Measurements from ENCODE around the gene KDM6A.
A peak's percentile ranks its signal among the peaks of the same experiment; 100 is the strongest.

The KDM6A gene

GRCh38 chrX:44871931-44872820, 812 bp upstream of the KDM6A start:
- Histone ChIP-seq H4K20me1 (ENCODE audit: insufficient read depth, low read length) (no peaks in the 10 kb centered on the region), H3K4me2 (ENCODE audit: low read length) (peak overlapping the region; percentile 68), H3K9ac (ENCODE audit: low read length) (peak overlapping the region; percentile 88), H3K4me3 (ENCODE audit: low read depth, low read length, poor library complexity, severe bottlenecking) (peak overlapping the region; percentile 89), H2AFZ (ENCODE audit: low read length) (no peak overlapping the region), H3K4me1 (ENCODE audit: insufficient read depth, low read length, severe bottlenecking) (peaks cover 18% of the 10 kb centered on the region), H3K9me3 (ENCODE audit: low read length) (no peaks in the 10 kb centered on the region), H3K36me3 (ENCODE audit: insufficient read depth, low read length) (peaks cover 11% of the 10 kb centered on the region), H3K79me2 (ENCODE audit: insufficient read depth, low read length) (peaks cover 40% of the 10 kb centered on the region), H3K9me2 (ENCODE audit: low read depth, low read length) (no peaks in the 10 kb centered on the region), H3K27me3 (ENCODE audit: insufficient read depth, low read length) (no peaks in the 10 kb centered on the region), H3F3A (ENCODE audit: insufficient read depth, low read length) (no peaks in the 10 kb centered on the region), H3K27ac (ENCODE audit: low read depth, low read length, poor library complexity, severe bottlenecking) (peak overlapping the region; percentile 77)
- TF ChIP-seq EZH2 (IDR thresholded peaks at IDR 0.05; ENCODE audit: borderline replicate concordance, low read length) (no peak), CTCF (IDR thresholded peaks at IDR 0.05; ENCODE audit: low read length) (no peak)

- Histone ChIP-seq H3K27ac (ENCODE audit: low read depth, low read length, poor library complexity, severe bottlenecking) (peak overlapping the region; percentile 81), H3K9me2 (ENCODE audit: low read depth, low read length) (no peaks in the 10 kb centered on the region), H3K79me2 (ENCODE audit: insufficient read depth, low read length) (peaks cover 55% of the 10 kb centered on the region), H3K4me2 (ENCODE audit: low read length) (peak overlapping the region; percentile 89), H3K9ac (ENCODE audit: low read length) (peak overlapping the region; percentile 91), H2AFZ (ENCODE audit: low read length) (no peak overlapping the region), H4K20me1 (ENCODE audit: insufficient read depth, low read length) (no peaks in the 10 kb centered on the region), H3F3A (ENCODE audit: insufficient read depth, low read length) (no peaks in the 10 kb centered on the region), H3K9me3 (ENCODE audit: low read length) (no peaks in the 10 kb centered on the region), H3K4me1 (ENCODE audit: insufficient read depth, low read length, severe bottlenecking) (peaks cover 18% of the 10 kb centered on the region), H3K27me3 (ENCODE audit: insufficient read depth, low read length) (no peaks in the 10 kb centered on the region), H3K4me3 (ENCODE audit: low read depth, low read length, poor library complexity, severe bottlenecking) (peak overlapping the region; percentile 89), H3K36me3 (ENCODE audit: insufficient read depth, low read length) (peaks cover 13% of the 10 kb centered on the region)
- TF ChIP-seq CTCF (IDR thresholded peaks at IDR 0.05; ENCODE audit: low read length): no peak
- no peak for TF ChIP-seq EZH2 (IDR thresholded peaks at IDR 0.05; ENCODE audit: borderline replicate concordance, low read length)
Measured at GRCh38 chrX:44873415-44874276, 658 bp downstream of the KDM6A start.

GRCh38 chrX:44874420-44875184, 1.6 kb downstream of the KDM6A start:
- H3K4me3 ChIP-seq (ENCODE audit: low read depth, low read length, poor library complexity, severe bottlenecking): peak overlapping the region; percentile 89
- peaks cover 64% of the 10 kb centered on the region for H3K79me2 ChIP-seq (ENCODE audit: insufficient read depth, low read length)
- H3F3A ChIP-seq (ENCODE audit: insufficient read depth, low read length): no peaks in the 10 kb centered on the region
- H2AFZ ChIP-seq (ENCODE audit: low read length): no peak overlapping the region
- peaks cover 13% of the 10 kb centered on the region for H3K36me3 ChIP-seq (ENCODE audit: insufficient read depth, low read length)
- no peaks in the 10 kb centered on the region for H3K27me3 ChIP-seq (ENCODE audit: insufficient read depth, low read length)
- H3K27ac ChIP-seq (ENCODE audit: low read depth, low read length, poor library complexity, severe bottlenecking): peak overlapping the region; percentile 81
- H4K20me1 ChIP-seq (ENCODE audit: insufficient read depth, low read length): no peaks in the 10 kb centered on the region
- TF ChIP-seq CTCF (IDR thresholded peaks at IDR 0.05; ENCODE audit: low read length) (no peak), EZH2 (IDR thresholded peaks at IDR 0.05; ENCODE audit: borderline replicate concordance, low read length) (no peak)
- peak overlapping the region; percentile 89 for H3K4me2 ChIP-seq (ENCODE audit: low read length)
- H3K9ac ChIP-seq (ENCODE audit: low read length): peak overlapping the region; percentile 91
- no peaks in the 10 kb centered on the region for H3K9me3 ChIP-seq (ENCODE audit: low read length)
- H3K9me2 ChIP-seq (ENCODE audit: low read depth, low read length): no peaks in the 10 kb centered on the region
- H3K4me1 ChIP-seq (ENCODE audit: insufficient read depth, low read length, severe bottlenecking): peaks cover 18% of the 10 kb centered on the region
